Kidney (tissue), 14 donors: Measurements from ENCODE around the gene GABBR2. TPM values are rescaled to one million over a fixed set of nuclear protein-coding genes. Genes with fewer than 3 reads are reported as not detected.

ENCODE experiments used
- DNase-seq, 5 donors: peaks; one replicate each; pipeline ENCODE4 v3.0.0-alpha.2; 2013 to 2020
- FAIRE-seq: peaks from 2 replicates; lab custom pipeline; 2012; peaks lifted over from hg19 to GRCh38; lab: Jason Lieb, UNC
- H3K27ac ChIP-seq, 2 donors: one replicate each; pipeline ENCODE4 v1.7.0; 2013; ENCODE audit warnings: low read depth in 2 of 2, low read length in 2 of 2, inconsistent platforms in 1 of 2
- H3K27me3 ChIP-seq: one replicate; pipeline ENCODE4 v1.7.1; 2013; ENCODE audit warnings: low read length, inconsistent platforms; ENCODE audit not compliant: control insufficient read depth, insufficient read depth
- H3K36me3 ChIP-seq, 3 donors: one replicate each; pipeline versions ENCODE4 v1.7.0 to v1.7.1; 2013; ENCODE audit warnings: low read length in 3 of 3, control low read depth in 1 of 3, inconsistent platforms in 1 of 3; ENCODE audit not compliant: insufficient read depth in 3 of 3, control insufficient read depth in 2 of 3
- H3K4me1 ChIP-seq, 3 donors: one replicate each; pipeline versions ENCODE4 v1.7.0 to v1.7.1; 2013; ENCODE audit warnings: low read length in 3 of 3, inconsistent platforms in 1 of 3, low read depth in 1 of 3; ENCODE audit not compliant: control insufficient read depth in 2 of 3, insufficient read depth in 2 of 3
- H3K4me3 ChIP-seq, 3 donors: one replicate each; pipeline versions ENCODE4 v1.7.0 to v1.8.1; 2013; ENCODE audit warnings: low read length in 3 of 3, control low read depth in 1 of 3, inconsistent platforms in 1 of 3
- H3K9ac ChIP-seq, 3 donors: one replicate each; pipeline versions ENCODE4 v1.7.0 to v1.7.1; 2013; ENCODE audit warnings: low read length in 3 of 3, control low read depth in 1 of 3, inconsistent platforms in 1 of 3
- H3K9me3 ChIP-seq, 3 donors: one replicate each; pipeline versions ENCODE4 v1.7.0 to v1.7.1; 2013; ENCODE audit warnings: low read length in 3 of 3, control low read depth in 1 of 3, inconsistent platforms in 1 of 3; ENCODE audit not compliant: control insufficient read depth in 2 of 3, insufficient read depth in 1 of 3
- intact Hi-C: fragments of 100-400 bp; cut with DNase I; formaldehyde crosslinking; loops from one replicate; pipeline ENCODE4 v1.11.1; 2022
- polyA plus RNA-seq: library from polyadenylated mRNA; stranded (reverse); fragments of 350-450 nt; fragmentation: Illumina TruSeq; extraction: RNeasy Lipid Tissue Mini Kit (QIAGEN cat#74804); gene quantifications from one replicate; pipeline ENCODE4 v1.2.3, GENCODE V29; 2014; ENCODE audit warnings: low read depth, low replicate concordance; ENCODE audit not compliant: insufficient read depth
- total RNA-seq: library from RNA; stranded (reverse); fragmentation: NEBNext Ultra II Directional; extraction: Animal tissue kit (Norgen Biotek cat#: 25700); gene quantifications from one replicate; pipeline ENCODE4 v1.2.1, GENCODE V29; 2021
- TF ChIP-seq, protein P1 (sequence below): IDR thresholded peaks from 3 replicates; pipeline ENCODE4 v1.5.1; 2012; ENCODE audit warnings: mild to moderate bottlenecking, moderate library complexity, borderline replicate concordance; ENCODE audit not compliant: insufficient read depth; ENCODE audit errors: extremely low read depth
- donor health status: control.
- donor health status: control.
- donor health status: control.
- donor health status: control.
- donor health status: control.
- donor health status: DM: yes; HTN: yes; CAD: no.
- donor health status: Normal renal cell carcinoma (clear cell type).

Gene GABBR2
- total and polyA plus RNA-seq, 2 donors from 2014 or later = 0.06 TPM; not detected in 1

DNA sequence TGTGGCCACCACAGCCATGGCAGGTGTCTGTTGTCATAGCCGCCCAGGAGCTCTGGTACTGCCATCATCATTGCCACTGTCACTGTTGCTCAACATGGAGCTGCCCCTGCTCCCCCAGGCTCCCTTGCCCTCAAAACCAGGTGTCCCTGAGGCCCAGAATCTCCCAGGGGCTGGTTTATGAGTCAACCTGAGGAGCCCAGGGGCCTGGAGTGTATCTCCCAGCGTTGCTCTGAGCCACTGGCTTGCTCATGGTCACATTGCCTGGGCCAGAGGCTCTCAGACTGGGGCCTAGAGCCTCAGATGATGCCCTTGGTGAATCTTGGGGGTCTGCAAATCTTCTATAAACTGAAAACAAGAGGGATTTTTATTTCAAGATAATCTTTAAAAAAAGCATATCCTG, 428.6 kb downstream of the GABBR2 start:
- Histone ChIP-seq H3K4me3 (no peak overlapping the region), H3K27me3 (no peaks in the 10 kb centered on the region), H3K36me3 (no peaks in the 10 kb centered on the region), H3K27ac (no peak overlapping the region), H3K9me3 (no peaks in the 10 kb centered on the region), H3K9ac (no peak overlapping the region), H3K4me1 (no peaks in the 10 kb centered on the region)
- TF ChIP-seq, protein P1, sequence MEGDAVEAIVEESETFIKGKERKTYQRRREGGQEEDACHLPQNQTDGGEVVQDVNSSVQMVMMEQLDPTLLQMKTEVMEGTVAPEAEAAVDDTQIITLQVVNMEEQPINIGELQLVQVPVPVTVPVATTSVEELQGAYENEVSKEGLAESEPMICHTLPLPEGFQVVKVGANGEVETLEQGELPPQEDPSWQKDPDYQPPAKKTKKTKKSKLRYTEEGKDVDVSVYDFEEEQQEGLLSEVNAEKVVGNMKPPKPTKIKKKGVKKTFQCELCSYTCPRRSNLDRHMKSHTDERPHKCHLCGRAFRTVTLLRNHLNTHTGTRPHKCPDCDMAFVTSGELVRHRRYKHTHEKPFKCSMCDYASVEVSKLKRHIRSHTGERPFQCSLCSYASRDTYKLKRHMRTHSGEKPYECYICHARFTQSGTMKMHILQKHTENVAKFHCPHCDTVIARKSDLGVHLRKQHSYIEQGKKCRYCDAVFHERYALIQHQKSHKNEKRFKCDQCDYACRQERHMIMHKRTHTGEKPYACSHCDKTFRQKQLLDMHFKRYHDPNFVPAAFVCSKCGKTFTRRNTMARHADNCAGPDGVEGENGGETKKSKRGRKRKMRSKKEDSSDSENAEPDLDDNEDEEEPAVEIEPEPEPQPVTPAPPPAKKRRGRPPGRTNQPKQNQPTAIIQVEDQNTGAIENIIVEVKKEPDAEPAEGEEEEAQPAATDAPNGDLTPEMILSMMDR = no peak
- DNase-seq (no peak), FAIRE-seq (no peak)
- intact Hi-C loops = no loop called here

DNA sequence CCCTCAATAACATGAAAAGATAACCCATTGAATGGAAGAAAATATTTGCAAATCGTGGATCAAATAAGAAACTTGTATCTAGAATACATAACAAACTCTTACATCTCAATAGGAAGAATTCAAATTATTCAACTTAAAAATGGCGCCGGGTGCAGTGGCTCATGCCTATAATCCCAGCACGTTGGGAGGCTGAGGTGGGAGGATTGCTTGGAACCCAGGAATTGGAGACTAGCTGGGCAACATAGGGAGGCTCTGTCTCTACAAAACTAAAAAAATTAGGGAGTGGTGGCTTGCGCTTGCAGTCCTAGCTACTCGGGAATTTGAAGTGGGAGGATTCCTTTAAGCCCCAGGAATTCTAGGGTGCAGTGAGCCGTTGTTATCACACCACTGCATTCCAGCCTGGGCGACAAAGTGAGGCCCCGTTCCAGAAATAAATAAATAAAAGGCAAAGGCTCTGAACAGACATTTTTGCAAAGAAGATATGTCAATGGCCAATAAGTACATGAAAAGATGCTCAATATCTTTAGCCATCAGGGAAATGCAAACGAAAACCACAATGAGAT, 431.7 kb downstream of the GABBR2 start:
- intact Hi-C loops = no loop called here
- no peak for FAIRE-seq
- TF ChIP-seq, protein P1 = no peak
- no peak overlapping the region for H3K9ac ChIP-seq
- H3K36me3 ChIP-seq = no peaks in the 10 kb centered on the region
- H3K4me1 ChIP-seq = no peaks in the 10 kb centered on the region
- no peak overlapping the region for H3K4me3 ChIP-seq
- DNase-seq = no peak
- no peaks in the 10 kb centered on the region for H3K27me3 ChIP-seq
- H3K27ac ChIP-seq = no peak overlapping the region
- no peaks in the 10 kb centered on the region for H3K9me3 ChIP-seq

DNA sequence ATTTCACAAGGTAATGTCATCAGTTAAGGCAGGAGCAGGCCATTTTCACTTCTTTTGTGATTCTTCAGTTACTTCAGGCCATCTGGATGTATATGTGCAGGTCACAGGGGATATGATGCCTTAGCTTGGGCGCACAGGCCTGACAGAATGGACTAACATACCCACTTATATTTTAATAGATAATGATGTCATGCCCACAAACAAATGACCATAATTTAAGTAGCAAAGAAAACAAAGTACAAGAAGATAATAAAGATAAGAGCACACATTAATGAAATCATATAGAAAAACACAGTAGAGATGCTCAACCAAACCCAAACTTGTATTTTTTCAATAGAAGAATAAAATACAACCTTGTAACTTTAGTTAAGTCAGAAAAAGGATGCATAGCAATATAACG, 433.6 kb downstream of the GABBR2 start:
- intact Hi-C loops = no loop called here

More for the DNA sequence above, 433.6 kb downstream of the GABBR2 start:
- no peaks in the 10 kb centered on the region for H3K9me3 ChIP-seq
- H3K4me1 ChIP-seq = no peaks in the 10 kb centered on the region
- FAIRE-seq (no peak), DNase-seq (no peak)
- no peaks in the 10 kb centered on the region for H3K36me3 ChIP-seq
- TF ChIP-seq, protein P1 = no peak
- no peak overlapping the region for H3K27ac ChIP-seq
- no peak overlapping the region for H3K9ac ChIP-seq
- no peaks in the 10 kb centered on the region for H3K27me3 ChIP-seq
- no peak overlapping the region for H3K4me3 ChIP-seq
